HepG2 (cell line): ENCODE results near the gene SLC5A6. TPM values are rescaled to one million over a fixed set of nuclear protein-coding genes. Genes with fewer than 3 reads are reported as not detected.

Source experiments
- ATAC-seq: fragments of 200-7000 bp; cut with Tn5 transposase; 3 replicates; pipeline ENCODE4 v1.9.1; 2020; ENCODE audit warnings: mild to moderate bottlenecking, moderate library complexity
- BruUV-seq: library from RNA; stranded (reverse); fragments of 400-500 nt; replicated peaks from 2 replicates; lab custom pipeline; 2021; lab: Mats Ljungman, UMichigan
- CTCF ChIA-PET: fragments of 300-600 bp; formaldehyde crosslinking; extraction: SDS; loops from one replicate; lab custom pipeline; 2021; ENCODE audit warnings: low total read pairs, inconsistent platforms, low intra/inter-chr PET ratio; lab: Yijun Ruan, JAX
- POLR2A ChIA-PET: fragments of 350-600 bp; sonication (Branson Sonifier 250); formaldehyde crosslinking; loops from one replicate; lab custom pipeline; 2020; ENCODE audit warnings: antibody characterized with exemption, inconsistent platforms; lab: Yijun Ruan, JAX
- DNase-seq: peaks from one replicate; pipeline ENCODE4 v3.0.0-alpha.2; 2015; ENCODE audit warnings: low spot score
- FAIRE-seq: peaks from 3 replicates; lab custom pipeline; 2011; peaks lifted over from hg19 to GRCh38; lab: Jason Lieb, UNC
- H2AFZ ChIP-seq: one replicate; pipeline ENCODE4 v1.6.1; 2011; ENCODE audit warnings: low read length, inconsistent platforms
- H3K27ac ChIP-seq: fragments of 300-600 bp; 3 replicates; pipeline ENCODE4 v1.8.0; 2011; ENCODE audit warnings: mixed run types, mild to moderate bottlenecking, mixed read lengths, low read length, inconsistent platforms; ENCODE audit not compliant: insufficient read depth; ENCODE audit errors: extremely low read length
- H3K27me3 ChIP-seq, 2 experiments: fragments of 200-600 bp in 1 of 2; 2 replicates in 1 of 2; 3 replicates in 1 of 2; pipeline versions ENCODE4 v1.6.0 to v1.8.0; 2011; ENCODE audit warnings: low read length in 2 of 2, mild to moderate bottlenecking in 2 of 2, moderate library complexity in 2 of 2, inconsistent platforms in 1 of 2; ENCODE audit not compliant: insufficient read depth in 2 of 2, control insufficient read depth in 1 of 2
- H3K36me3 ChIP-seq, 2 experiments: fragments of 200-600 bp in 1 of 2; replicated peaks in 1 of 2; 2 replicates in 1 of 2; 3 replicates in 1 of 2; pipeline versions ENCODE4 v1.5.1 to v1.8.0; 2011; ENCODE audit warnings: low read length in 2 of 2, inconsistent platforms in 1 of 2; ENCODE audit not compliant: insufficient read depth in 2 of 2, control insufficient read depth in 1 of 2
- H3K4me1 ChIP-seq: 2 replicates; pipeline ENCODE4 v1.5.1; 2012; ENCODE audit warnings: low read length, inconsistent platforms; ENCODE audit not compliant: insufficient read depth
- H3K4me2 ChIP-seq: 2 replicates; pipeline ENCODE4 v1.6.0; 2011; ENCODE audit warnings: low read depth, low read length, inconsistent platforms
- H3K4me3 ChIP-seq, 3 experiments: fragments of 200-600 bp in 1 of 3; sonication (generic), shearing (Covaris generic) in 1 of 3; replicated peaks in 1 of 3; 2 replicates each; pipeline ENCODE4 v1.5.1; 2011 to 2016; ENCODE audit warnings: low read length in 3 of 3, inconsistent platforms in 2 of 3, low read depth in 2 of 3, mild to moderate bottlenecking in 2 of 3, control low read depth in 1 of 3, mixed read lengths in 1 of 3; ENCODE audit not compliant: insufficient read depth in 1 of 3
- H3K79me2 ChIP-seq: one replicate; pipeline ENCODE4 v1.6.1; 2011; ENCODE audit warnings: low read length, inconsistent platforms; ENCODE audit not compliant: insufficient read depth
- H3K9ac ChIP-seq: 2 replicates; pipeline ENCODE4 v1.6.0; 2011; ENCODE audit warnings: mild to moderate bottlenecking, low read depth, low read length, inconsistent platforms; ENCODE audit not compliant: insufficient read depth
- H3K9me3 ChIP-seq: 2 replicates; pipeline ENCODE4 v1.5.1; 2012; ENCODE audit warnings: mild to moderate bottlenecking, low read length
- H4K20me1 ChIP-seq: 2 replicates; pipeline ENCODE4 v1.6.0; 2011; ENCODE audit warnings: inconsistent platforms, mild to moderate bottlenecking, low read length, moderate library complexity; ENCODE audit not compliant: insufficient read depth
- ADNP ChIP-seq: sonication (generic); formaldehyde crosslinking; IDR thresholded peaks from 2 replicates; pipeline ENCODE4 v1.4.0; 2020; ENCODE audit warnings: missing genetic modification reagents
- BRCA1 ChIP-seq: sonication (generic); formaldehyde crosslinking; IDR thresholded peaks from 2 replicates; pipeline ENCODE4 v1.4.0; 2020; ENCODE audit warnings: missing genetic modification reagents
- CCDC6 ChIP-seq: sonication (generic); formaldehyde crosslinking; IDR thresholded peaks from 2 replicates; pipeline ENCODE4 v1.8.1; 2022; ENCODE audit warnings: mild to moderate bottlenecking, missing genetic modification reagents, moderate library complexity
- DNMT1 ChIP-seq: sonication (generic); formaldehyde crosslinking; IDR thresholded peaks from 2 replicates; pipeline ENCODE4 v1.5.1; 2020; ENCODE audit warnings: mild to moderate bottlenecking, missing genetic modification reagents
- KLF13 ChIP-seq: sonication (generic); formaldehyde crosslinking; IDR thresholded peaks from 2 replicates; pipeline ENCODE4 v1.4.0; 2020; ENCODE audit warnings: mild to moderate bottlenecking, missing genetic modification reagents
- MAX ChIP-seq: IDR thresholded peaks from 2 replicates; pipeline ENCODE4 v1.6.1; 2012; ENCODE audit warnings: inconsistent platforms
- ZBTB25 ChIP-seq: IDR thresholded peaks from 2 replicates; pipeline ENCODE4 v1.6.1; 2018; ENCODE audit warnings: missing genetic modification reagents
- ZBTB8A ChIP-seq: sonication (generic); formaldehyde crosslinking; IDR thresholded peaks from 2 replicates; pipeline ENCODE4 v1.4.0; 2020; ENCODE audit warnings: mild to moderate bottlenecking, low read depth, missing genetic modification reagents, borderline replicate concordance
- ZNF264 ChIP-seq: sonication (generic); formaldehyde crosslinking; IDR thresholded peaks from 2 replicates; pipeline ENCODE4 v1.4.0; 2020; ENCODE audit warnings: missing genetic modification reagents
- ZNF556 ChIP-seq: sonication (generic); formaldehyde crosslinking; IDR thresholded peaks from 2 replicates; pipeline ENCODE4 v1.4.0; 2020; ENCODE audit warnings: mild to moderate bottlenecking, missing genetic modification reagents, borderline replicate concordance
- ZNF761 ChIP-seq: sonication (generic); formaldehyde crosslinking; conservative IDR thresholded peaks from 2 replicates; pipeline ENCODE4 v1.4.0; 2020; ENCODE audit warnings: mild to moderate bottlenecking, missing genetic modification reagents
- WGBS: methylation state at CpG from one replicate; pipeline ENCODE4 v1.1.6; 2017; ENCODE audit warnings: low lambda C conversion rate; 5-methylcytosine and 5-hydroxymethylcytosine counted together
- in situ Hi-C: cut with HindIII; loops from 2 replicates; pipeline ENCODE4 v1.10.0; 2017; ENCODE audit warnings: low pct_unique_long_range_greater_than_20kb; ENCODE audit not compliant: extremely low pct_ligation_motif_present
- intact Hi-C: fragments of 100-400 bp; cut with micrococcal nuclease; formaldehyde crosslinking; loops from one replicate; pipeline ENCODE4 v1.10.0; 2022; ENCODE audit not compliant: unreplicated experiment
- polyA plus RNA-seq, 8 experiments: library from polyadenylated mRNA; depleted of rRNA in 3 of 8; stranded (reverse) in 7 of 8; unstranded in 1 of 8; fragments of >200 nt; fragmentation: Illumina TruSeq in 4 of 8; extraction: Trizol in 4 of 8; gene quantifications; 2 replicates each; pipeline versions ENCODE4 v1.2.1 to v1.2.3, GENCODE V29; 2011 to 2016; ENCODE audit warnings: low read depth in 4 of 8, missing spikeins in 1 of 8, mixed read lengths in 1 of 8; ENCODE audit not compliant: insufficient read depth in 1 of 8
- total RNA-seq, 5 experiments: library from RNA; depleted of rRNA; stranded (reverse); fragments of >200 nt; fragmentation: Illumina TruSeq; extraction: Trizol; gene quantifications; 2 replicates each; pipeline ENCODE4 v1.2.3, GENCODE V29; 2016; ENCODE audit warnings: low read depth in 1 of 5
- TF ChIP-seq, protein P1 (sequence below): sonication (generic); formaldehyde crosslinking; IDR thresholded peaks from 2 replicates; pipeline ENCODE4 v1.8.0; 2022; ENCODE audit warnings: missing genetic modification reagents, mild to moderate bottlenecking, moderate library complexity, borderline replicate concordance
- TF ChIP-seq, protein P2 (sequence below): sonication (generic); formaldehyde crosslinking; IDR thresholded peaks from 2 replicates; pipeline ENCODE4 v1.4.0; 2020; ENCODE audit warnings: mild to moderate bottlenecking, missing genetic modification reagents

SLC5A6 gene
- total and polyA plus RNA-seq, 2 of the 13 experiments (the other 11 are each of a cell fraction or from before 2014, with no cell fraction given): 135 to 417 TPM

DNA sequence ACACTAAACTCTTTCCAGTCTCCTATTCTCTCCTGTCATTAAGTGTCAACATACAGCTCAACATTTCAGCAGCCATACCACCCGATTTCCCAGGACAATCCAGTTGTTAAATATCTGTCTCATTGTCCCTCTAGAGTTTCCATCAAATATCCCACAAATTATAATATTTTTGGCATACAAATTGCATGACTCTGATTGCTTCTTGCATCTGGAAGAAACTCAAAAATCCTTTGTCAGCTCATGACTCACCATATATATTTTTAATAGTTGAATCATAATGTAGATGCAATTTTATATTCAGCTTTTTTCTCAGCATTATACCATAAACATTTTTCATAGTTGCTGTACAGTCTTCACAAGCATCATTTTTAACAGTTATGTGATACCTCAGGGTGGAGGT lies 43.6 kb upstream of the SLC5A6 start:
- BruUV-seq: no TSS peak
- Histone ChIP-seq H3K4me3 (no peak overlapping the region), H4K20me1 (no peaks in the 10 kb centered on the region), H3K36me3 (no peaks in the 10 kb centered on the region), H3K4me1 (peaks cover 6% of the 10 kb centered on the region), H3K27ac (no peak overlapping the region), H3K27me3 (peaks cover 2 to 19% of the 10 kb centered on the region in 2 experiments; a peak in 4 of 5 replicates), H3K79me2 (no peaks in the 10 kb centered on the region), H2AFZ (no peak overlapping the region), H3K9ac (no peak overlapping the region), H3K4me2 (no peak overlapping the region), H3K9me3 (no peaks in the 10 kb centered on the region)
- no peak for DNase-seq
- 0% methylated on average over 1 of the region's 1 CpG for WGBS
- ChIA-PET POLR2A (no interaction called here), CTCF (no interaction called here)
- in situ Hi-C loops: no loop called here
- FAIRE-seq: no peak
- TF ChIP-seq DNMT1 (CRISPR knock-in tag): no peak
- TF ChIP-seq BRCA1: no peak
- no peak for TF ChIP-seq ADNP (CRISPR knock-in tag)
- TF ChIP-seq ZNF556: no peak
- TF ChIP-seq ZNF761 (CRISPR knock-in tag): no peak
- ATAC-seq: no peak
- intact Hi-C loops: loop anchor here (10.0 kb wide), 1 partner anchor 119 kb away; the partner anchor contains the start of genes EIF2B4 and SNX17

DNA sequence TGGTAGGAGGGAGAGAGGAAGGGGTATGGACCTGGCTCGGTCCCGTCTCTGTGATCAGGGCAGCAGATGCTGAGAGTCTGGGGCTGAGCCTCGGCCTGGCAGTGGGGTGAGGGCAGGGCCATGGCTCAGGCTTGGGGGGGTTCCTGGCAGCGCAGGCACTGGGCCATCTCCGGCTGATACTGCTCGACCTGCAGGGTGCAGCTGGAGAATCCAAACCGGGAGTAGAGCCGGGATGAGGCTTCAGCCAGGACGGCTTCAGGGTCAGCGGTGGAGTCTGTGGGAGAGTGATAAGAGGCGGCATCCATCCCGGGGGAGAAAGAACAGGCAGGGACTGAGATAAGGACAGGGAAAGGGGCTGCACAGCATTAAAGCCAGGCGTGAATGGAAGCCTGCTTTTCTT lies 43.1 kb upstream of the SLC5A6 start:
- no peaks in the 10 kb centered on the region for H3K79me2 ChIP-seq
- in situ Hi-C loops: no loop called here
- no peak overlapping the region for H3K4me3 ChIP-seq
- TF ChIP-seq, protein P1, sequence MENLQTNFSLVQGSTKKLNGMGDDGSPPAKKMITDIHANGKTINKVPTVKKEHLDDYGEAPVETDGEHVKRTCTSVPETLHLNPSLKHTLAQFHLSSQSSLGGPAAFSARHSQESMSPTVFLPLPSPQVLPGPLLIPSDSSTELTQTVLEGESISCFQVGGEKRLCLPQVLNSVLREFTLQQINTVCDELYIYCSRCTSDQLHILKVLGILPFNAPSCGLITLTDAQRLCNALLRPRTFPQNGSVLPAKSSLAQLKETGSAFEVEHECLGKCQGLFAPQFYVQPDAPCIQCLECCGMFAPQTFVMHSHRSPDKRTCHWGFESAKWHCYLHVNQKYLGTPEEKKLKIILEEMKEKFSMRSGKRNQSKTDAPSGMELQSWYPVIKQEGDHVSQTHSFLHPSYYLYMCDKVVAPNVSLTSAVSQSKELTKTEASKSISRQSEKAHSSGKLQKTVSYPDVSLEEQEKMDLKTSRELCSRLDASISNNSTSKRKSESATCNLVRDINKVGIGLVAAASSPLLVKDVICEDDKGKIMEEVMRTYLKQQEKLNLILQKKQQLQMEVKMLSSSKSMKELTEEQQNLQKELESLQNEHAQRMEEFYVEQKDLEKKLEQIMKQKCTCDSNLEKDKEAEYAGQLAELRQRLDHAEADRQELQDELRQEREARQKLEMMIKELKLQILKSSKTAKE (CRISPR knock-in tag): no peak
- TF ChIP-seq ZNF264 (CRISPR knock-in tag) (no peak), ZBTB25 (CRISPR knock-in tag) (no peak), CCDC6 (no peak), MAX (no peak), ZBTB8A (CRISPR knock-in tag) (no peak), KLF13 (no peak)
- TF ChIP-seq, protein P2, sequence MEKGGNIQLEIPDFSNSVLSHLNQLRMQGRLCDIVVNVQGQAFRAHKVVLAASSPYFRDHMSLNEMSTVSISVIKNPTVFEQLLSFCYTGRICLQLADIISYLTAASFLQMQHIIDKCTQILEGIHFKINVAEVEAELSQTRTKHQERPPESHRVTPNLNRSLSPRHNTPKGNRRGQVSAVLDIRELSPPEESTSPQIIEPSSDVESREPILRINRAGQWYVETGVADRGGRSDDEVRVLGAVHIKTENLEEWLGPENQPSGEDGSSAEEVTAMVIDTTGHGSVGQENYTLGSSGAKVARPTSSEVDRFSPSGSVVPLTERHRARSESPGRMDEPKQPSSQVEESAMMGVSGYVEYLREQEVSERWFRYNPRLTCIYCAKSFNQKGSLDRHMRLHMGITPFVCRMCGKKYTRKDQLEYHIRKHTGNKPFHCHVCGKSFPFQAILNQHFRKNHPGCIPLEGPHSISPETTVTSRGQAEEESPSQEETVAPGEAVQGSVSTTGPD (CRISPR knock-in tag): no peak
- ChIA-PET POLR2A (no interaction called here), CTCF (no interaction called here)
- WGBS: 40% methylated on average over 13 of the region's 13 CpGs
- H3K4me1 ChIP-seq: peaks cover 11% of the 10 kb centered on the region
- FAIRE-seq (no peak), ATAC-seq (no peak), DNase-seq (no peak)
- no peaks in the 10 kb centered on the region for H4K20me1 ChIP-seq
- no peak overlapping the region for H2AFZ ChIP-seq
- peaks cover 2 to 17% of the 10 kb centered on the region in 2 experiments; a peak in 4 of 5 replicates for H3K27me3 ChIP-seq
- no peak overlapping the region for H3K27ac ChIP-seq
- no peaks in the 10 kb centered on the region for H3K36me3 ChIP-seq
- H3K4me2 ChIP-seq: no peak overlapping the region
- intact Hi-C loops: loop anchor here (10.0 kb wide), 1 partner anchor 120 kb away; the partner anchor contains the start of genes EIF2B4 and SNX17
- no TSS peak for BruUV-seq
- H3K9me3 ChIP-seq: no peaks in the 10 kb centered on the region
- no peak overlapping the region for H3K9ac ChIP-seq
